WTC11 (cell line): ENCODE measurements around the gene SHOC2. TPM values are rescaled to one million over a fixed set of nuclear protein-coding genes. Genes with fewer than 3 reads are reported as not detected.
A peak's percentile ranks its signal among the peaks of the same experiment; 100 is the strongest.

Source experiments
- ATAC-seq: fragments of 200-7000 bp; cut with Tn5 transposase; 2 replicates; pipeline ENCODE4 v1.10.0; 2021; ENCODE audit warnings: mild to moderate bottlenecking, moderate library complexity
- CTCF ChIA-PET: fragments of 300-600 bp; sonication (Branson Sonifier 250); formaldehyde crosslinking; loops from one replicate; lab custom pipeline; 2021; ENCODE audit warnings: antibody characterized with exemption; lab: Charles Lee
- POLR2A ChIA-PET: fragments of 350-600 bp; sonication (Branson Sonifier 250); formaldehyde crosslinking; loops from one replicate; lab custom pipeline; 2021; ENCODE audit warnings: antibody characterized with exemption; lab: Charles Lee
- DNase-seq: peaks from one replicate; pipeline ENCODE4 v3.0.0; 2021; ENCODE audit warnings: low spot score
- H3K27ac Mint-ChIP-seq: 2 replicates; pipeline ENCODE4 v1.8.0; 2021; ENCODE audit warnings: mixed read lengths
- H3K27me3 Mint-ChIP-seq: 2 replicates; pipeline ENCODE4 v1.8.0; 2021; ENCODE audit warnings: low read depth, mild to moderate bottlenecking, moderate library complexity, mixed read lengths
- H3K36me3 Mint-ChIP-seq: 2 replicates; pipeline ENCODE4 v1.8.0; 2021; ENCODE audit warnings: mixed read lengths
- H3K4me1 Mint-ChIP-seq: 2 replicates; pipeline ENCODE4 v1.8.0; 2022; ENCODE audit warnings: mixed read lengths
- H3K4me3 Mint-ChIP-seq: 2 replicates; pipeline ENCODE4 v1.8.0; 2021; ENCODE audit warnings: mild to moderate bottlenecking, moderate library complexity, mixed read lengths
- H3K9me3 Mint-ChIP-seq: 2 replicates; pipeline ENCODE4 v1.8.0; 2021; ENCODE audit warnings: mixed read lengths
- AFF4 ChIP-seq: sonication (generic); formaldehyde crosslinking; IDR thresholded peaks from 2 replicates; pipeline ENCODE4 v1.8.1; 2023; ENCODE audit warnings: mild to moderate bottlenecking, missing genetic modification reagents, borderline replicate concordance
- AR ChIP-seq: fragments of 250-450 bp; sonication (Bioruptor Pico); IDR thresholded peaks from 2 replicates; pipeline ENCODE4 v1.9.0; 2021; ENCODE audit warnings: mild to moderate bottlenecking
- CBFB ChIP-seq: sonication (generic); formaldehyde crosslinking; IDR thresholded peaks from 2 replicates; pipeline ENCODE4 v1.8.1; 2022; ENCODE audit warnings: mild to moderate bottlenecking, low read depth, missing genetic modification reagents
- CREM ChIP-seq: sonication (generic); formaldehyde crosslinking; IDR thresholded peaks from 2 replicates; pipeline ENCODE4 v1.8.1; 2022; ENCODE audit warnings: mild to moderate bottlenecking, missing genetic modification reagents, moderate library complexity
- EMX1 ChIP-seq: fragments of 250-450 bp; sonication (Bioruptor Pico); IDR thresholded peaks from 2 replicates; pipeline ENCODE4 v1.8.0; 2021; ENCODE audit warnings: mild to moderate bottlenecking
- GRHL2 ChIP-seq: fragments of 250-450 bp; sonication (Bioruptor Pico); IDR thresholded peaks from 2 replicates; pipeline ENCODE4 v1.8.0; 2022; ENCODE audit warnings: mild to moderate bottlenecking, moderate library complexity; ENCODE audit not compliant: insufficient replicate concordance, severe bottlenecking
- HMGXB4 ChIP-seq: sonication (generic); formaldehyde crosslinking; IDR thresholded peaks from 2 replicates; pipeline ENCODE4 v1.8.1; 2023; ENCODE audit warnings: mild to moderate bottlenecking, moderate library complexity, missing genetic modification reagents
- JAZF1 ChIP-seq: fragments of 250-450 bp; sonication (Bioruptor Pico); IDR thresholded peaks from 2 replicates; pipeline ENCODE4 v1.9.0; 2021; ENCODE audit warnings: moderate library complexity, mild to moderate bottlenecking, inconsistent platforms
- MAX ChIP-seq: sonication (generic); formaldehyde crosslinking; IDR thresholded peaks from 2 replicates; pipeline ENCODE4 v1.8.0; 2022; ENCODE audit warnings: mild to moderate bottlenecking, missing genetic modification reagents
- NFATC4 ChIP-seq: fragments of 250-450 bp; sonication (Bioruptor Pico); IDR thresholded peaks from 2 replicates; pipeline ENCODE4 v1.9.0; 2021; ENCODE audit warnings: mild to moderate bottlenecking
- TCF7 ChIP-seq: sonication (generic); formaldehyde crosslinking; IDR thresholded peaks from 2 replicates; pipeline ENCODE4 v1.8.0; 2022; ENCODE audit warnings: mild to moderate bottlenecking, low read depth, missing genetic modification reagents, moderate library complexity
- TP53 ChIP-seq: sonication (generic); formaldehyde crosslinking; IDR thresholded peaks from 2 replicates; pipeline ENCODE4 v1.8.1; 2023; ENCODE audit warnings: mild to moderate bottlenecking, missing genetic modification reagents
- USF1 ChIP-seq: sonication (generic); formaldehyde crosslinking; IDR thresholded peaks from 2 replicates; pipeline ENCODE4 v1.8.0; 2022; ENCODE audit warnings: mild to moderate bottlenecking, missing genetic modification reagents
- ZBTB21 ChIP-seq: sonication (generic); formaldehyde crosslinking; IDR thresholded peaks from 2 replicates; pipeline ENCODE4 v1.8.1; 2023; ENCODE audit warnings: mild to moderate bottlenecking, missing genetic modification reagents, borderline replicate concordance
- ZBTB43 ChIP-seq: sonication (generic); formaldehyde crosslinking; IDR thresholded peaks from 2 replicates; pipeline ENCODE4 v1.8.1; 2023; ENCODE audit warnings: mild to moderate bottlenecking, missing genetic modification reagents
- ZMAT4 ChIP-seq: fragments of 250-450 bp; sonication (Bioruptor Pico); IDR thresholded peaks from 2 replicates; pipeline ENCODE4 v1.9.0; 2021; ENCODE audit warnings: mild to moderate bottlenecking
- ZNF219 ChIP-seq: sonication (generic); formaldehyde crosslinking; IDR thresholded peaks from 2 replicates; pipeline ENCODE4 v1.8.0; 2023; ENCODE audit warnings: missing genetic modification reagents, mild to moderate bottlenecking, borderline replicate concordance
- ZNF281 ChIP-seq: sonication (generic); formaldehyde crosslinking; IDR thresholded peaks from 2 replicates; pipeline ENCODE4 v1.8.0; 2023; ENCODE audit warnings: mild to moderate bottlenecking, missing genetic modification reagents
- ZNF416 ChIP-seq: fragments of 250-450 bp; sonication (Bioruptor Pico); IDR thresholded peaks from 2 replicates; pipeline ENCODE4 v1.9.0; 2021; ENCODE audit warnings: mild to moderate bottlenecking, inconsistent platforms
- total RNA-seq: library from RNA; stranded (reverse); gene quantifications from 3 replicates; pipeline ENCODE4 v1.2.3, GENCODE V29; 2021

The SHOC2 gene
- total RNA-seq, 1 experiment from 2014 or later, result 21.6 TPM

GRCh38 chr10:110971638-110972037 lies 52.2 kb downstream of the SHOC2 start (continued):
- no peak for TF ChIP-seq ZBTB21 (CRISPR knock-in tag)

- Mint-ChIP-seq H3K9me3 (no peaks in the 10 kb centered on the region), H3K4me1 (peaks cover 14% of the 10 kb centered on the region), H3K36me3 (no peaks in the 10 kb centered on the region), H3K4me3 (no peak overlapping the region), H3K27me3 (no peaks in the 10 kb centered on the region), H3K27ac (peak overlapping the region; percentile 85; the same call in 1 of the 2 replicates)
- ChIA-PET POLR2A (no interaction called here), CTCF (no interaction called here)
- TF ChIP-seq TCF7 (CRISPR knock-in tag) (no peak), MAX (no peak), AR (CRISPR knock-in tag) (no peak), ZBTB43 (CRISPR knock-in tag) (no peak), ZNF416 (no peak), ZNF281 (CRISPR knock-in tag) (no peak), USF1 (no peak), GRHL2 (CRISPR knock-in tag) (no peak), EMX1 (CRISPR knock-in tag) (no peak), TP53 (CRISPR knock-in tag) (no peak), NFATC4 (CRISPR knock-in tag) (no peak), CREM (CRISPR knock-in tag) (no peak), ZMAT4 (no peak), AFF4 (no peak), CBFB (CRISPR knock-in tag) (no peak), ZNF219 (CRISPR knock-in tag) (no peak), HMGXB4 (CRISPR knock-in tag) (no peak), JAZF1 (CRISPR knock-in tag) (no peak)
- no peak for ATAC-seq
- no peak for DNase-seq
Observed at GRCh38 chr10:110972231-110973134, 53.1 kb downstream of the SHOC2 start.
